GM19025 (cell line): ENCODE measurements around the gene TWIST2.

Source experiments
- ATAC-seq: cut with Tn5 transposase; IDR thresholded peaks from one replicate; pipeline ENCODE4 v1.9.1; 2021; ENCODE audit warnings: mild to moderate bottlenecking, low read depth, moderate library complexity; ENCODE audit not compliant: unreplicated experiment

The TWIST2 gene

DNA sequence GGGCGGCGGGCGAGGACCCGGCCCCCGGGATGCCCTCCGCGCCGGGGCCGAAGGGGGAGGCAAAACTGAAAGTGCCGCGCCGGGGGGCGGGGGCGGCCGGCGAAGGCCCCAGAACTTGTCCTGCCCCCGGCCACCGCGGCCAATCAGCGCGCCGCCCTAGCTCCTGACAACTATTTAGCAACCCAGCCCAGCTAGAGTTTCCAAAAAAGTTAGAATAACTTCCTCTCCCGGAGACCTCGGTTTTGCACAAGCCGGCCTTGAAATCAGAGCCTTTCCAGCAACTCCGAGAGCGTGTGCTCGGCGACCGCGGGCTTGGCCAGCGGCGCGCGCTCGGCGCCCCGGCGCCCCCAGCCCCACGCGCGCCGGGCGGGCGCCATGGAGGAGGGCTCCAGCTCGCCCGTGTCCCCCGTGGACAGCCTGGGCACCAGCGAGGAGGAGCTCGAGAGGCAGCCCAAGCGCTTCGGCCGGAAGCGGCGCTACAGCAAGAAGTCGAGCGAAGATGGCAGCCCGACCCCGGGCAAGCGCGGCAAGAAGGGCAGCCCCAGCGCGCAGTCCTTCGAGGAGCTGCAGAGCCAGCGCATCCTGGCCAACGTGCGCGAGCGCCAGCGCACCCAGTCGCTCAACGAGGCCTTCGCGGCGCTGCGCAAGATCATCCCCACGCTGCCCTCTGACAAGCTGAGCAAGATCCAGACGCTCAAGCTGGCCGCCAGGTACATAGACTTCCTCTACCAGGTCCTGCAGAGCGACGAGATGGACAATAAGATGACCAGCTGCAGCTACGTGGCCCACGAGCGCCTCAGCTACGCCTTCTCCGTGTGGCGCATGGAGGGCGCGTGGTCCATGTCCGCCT is at the start of gene TWIST2:
Gene TWIST2, plus strand, starts transcription at position 245 of the 850 bp plus-strand sequence. Its CDS starts 131 bp downstream, at position 376.
- no peak for ATAC-seq

DNA sequence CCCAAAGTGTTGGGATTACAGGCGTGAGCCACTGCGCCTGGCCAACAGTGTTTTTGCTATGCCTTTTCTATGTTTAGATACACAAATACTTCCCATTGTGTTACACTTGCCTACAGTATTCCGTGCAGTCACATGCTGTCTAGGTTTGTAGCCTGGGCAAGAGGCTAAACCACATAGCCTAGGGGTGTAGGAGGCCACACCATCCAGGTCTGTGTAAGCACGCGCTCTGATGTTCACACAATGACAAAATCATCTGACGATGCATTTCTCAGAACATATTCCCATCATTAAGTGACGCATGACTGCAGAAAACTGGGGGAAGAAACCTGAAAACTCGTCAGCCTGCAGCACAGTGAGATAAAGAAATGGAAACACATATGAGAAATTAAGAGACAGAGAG is 46.1 kb upstream of the TWIST2 start:
- ATAC-seq: no peak

DNA sequence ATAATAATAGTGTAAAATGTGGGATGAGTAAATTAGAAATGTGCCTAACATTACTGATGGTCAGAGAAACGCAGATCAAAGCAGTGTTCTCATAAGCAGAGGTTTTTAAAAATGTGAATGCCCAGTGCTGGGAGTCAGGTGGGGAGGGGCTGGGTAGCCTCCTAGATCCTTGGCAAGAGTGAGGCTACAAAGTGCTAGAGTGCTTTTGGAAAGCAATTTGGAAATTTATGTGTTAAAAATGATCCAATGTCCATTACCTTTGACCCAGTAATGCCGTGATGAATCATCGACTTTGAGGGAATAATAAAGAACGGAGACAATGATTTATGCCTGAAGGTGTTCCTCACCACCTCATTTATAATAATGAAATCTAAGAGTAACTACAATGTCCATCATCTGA is 44.9 kb upstream of the TWIST2 start:
- ATAC-seq: no peak

DNA sequence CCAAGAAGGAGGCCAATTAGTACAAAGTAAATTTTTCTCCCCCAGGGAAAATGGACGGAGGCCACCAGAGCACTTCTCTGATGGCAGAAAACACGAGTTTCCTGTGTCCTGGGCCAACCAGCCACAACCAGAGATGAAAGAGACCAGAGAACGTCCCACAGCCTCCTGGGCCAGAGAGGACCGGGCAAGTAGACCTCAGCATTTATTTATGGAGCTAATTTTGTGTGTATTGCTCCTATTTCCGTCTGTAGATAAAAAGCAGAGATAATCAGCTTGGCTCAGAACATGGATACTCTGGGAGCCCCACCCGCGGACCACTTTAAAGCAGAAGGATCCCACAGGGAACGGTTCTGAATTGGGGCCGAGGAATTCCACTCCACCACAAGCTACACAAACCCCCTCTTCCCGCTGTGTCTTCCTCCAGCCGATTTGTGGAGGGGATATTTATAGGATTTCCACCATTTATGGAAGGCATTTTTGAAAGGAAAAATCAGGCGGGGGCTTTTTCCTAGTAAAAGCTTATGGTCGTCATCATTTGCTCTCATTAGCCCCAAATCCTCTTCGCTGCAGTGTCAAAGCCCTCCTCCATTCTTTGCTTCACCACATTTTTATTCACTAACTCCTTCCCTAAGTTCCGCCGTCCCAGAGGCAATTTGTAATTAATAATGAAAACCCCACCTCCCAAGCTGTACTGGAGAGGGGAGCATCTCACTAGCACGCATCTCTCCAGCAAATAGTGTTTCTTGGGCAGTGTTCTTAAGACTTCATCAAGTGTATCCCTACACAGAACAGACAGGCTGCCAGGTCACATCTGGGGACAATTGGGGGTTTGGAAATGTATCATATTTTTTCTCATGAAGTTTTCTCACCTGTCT is 43.7 kb upstream of the TWIST2 start:
- no peak for ATAC-seq

DNA sequence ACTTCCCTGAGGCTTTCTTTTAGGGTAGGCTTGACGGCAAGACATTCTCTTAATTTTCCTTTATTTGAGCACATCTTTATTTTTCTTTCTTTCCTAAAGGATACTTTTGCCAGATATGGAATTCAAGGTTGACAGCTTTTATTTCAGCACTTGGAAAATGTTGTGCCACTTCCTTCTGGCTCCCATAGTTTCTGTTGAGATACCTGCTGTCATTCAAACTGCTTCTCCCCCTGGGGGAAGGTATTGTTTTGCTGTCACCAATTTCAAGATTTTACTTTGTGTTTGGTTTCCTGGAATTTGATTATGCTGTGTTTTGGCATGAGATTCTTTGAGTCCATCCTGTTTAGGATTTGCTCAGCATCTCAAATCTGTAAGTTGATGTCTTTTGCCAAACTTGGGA is 39.1 kb upstream of the TWIST2 start:
- no peak for ATAC-seq

DNA sequence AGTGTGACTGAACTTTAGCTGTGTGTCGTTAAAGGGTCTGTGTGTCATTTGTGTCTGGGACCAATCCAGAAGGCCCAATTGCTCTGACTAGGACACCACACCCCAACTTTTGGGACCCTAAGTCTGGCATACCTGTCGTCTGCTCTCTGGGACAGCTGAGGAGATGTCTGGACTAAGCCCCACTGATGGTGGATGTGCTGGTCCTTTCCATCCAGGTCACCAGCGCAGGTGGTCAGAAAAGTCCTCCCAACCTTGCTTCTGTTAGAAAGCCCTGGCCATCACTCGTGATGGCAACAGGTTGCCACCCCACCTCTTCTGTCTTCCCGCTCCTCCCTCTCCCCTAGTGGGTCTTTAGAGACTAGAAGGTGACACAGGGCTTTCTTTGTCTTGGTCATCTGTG is 37.6 kb upstream of the TWIST2 start:
- no peak for ATAC-seq

DNA sequence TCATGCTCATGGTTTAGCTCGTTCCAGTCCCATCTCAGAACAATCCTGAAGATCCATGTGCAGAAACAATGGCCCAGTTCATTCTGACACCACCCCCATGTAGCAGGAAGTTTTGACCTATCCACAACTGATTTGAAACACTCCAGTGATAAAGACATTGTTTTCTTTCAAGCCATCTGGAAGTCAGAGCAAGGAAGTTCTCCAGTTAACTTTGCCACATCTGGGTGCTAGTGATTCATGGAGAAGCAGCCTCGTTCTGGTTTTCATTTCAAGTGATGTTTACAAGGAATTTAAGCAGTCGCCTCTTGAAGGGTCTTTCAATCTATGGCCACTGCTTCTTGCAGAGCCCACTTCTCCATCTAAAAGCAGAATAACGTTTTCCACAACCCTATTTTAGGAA is 36.6 kb upstream of the TWIST2 start:
- ATAC-seq: no peak

DNA sequence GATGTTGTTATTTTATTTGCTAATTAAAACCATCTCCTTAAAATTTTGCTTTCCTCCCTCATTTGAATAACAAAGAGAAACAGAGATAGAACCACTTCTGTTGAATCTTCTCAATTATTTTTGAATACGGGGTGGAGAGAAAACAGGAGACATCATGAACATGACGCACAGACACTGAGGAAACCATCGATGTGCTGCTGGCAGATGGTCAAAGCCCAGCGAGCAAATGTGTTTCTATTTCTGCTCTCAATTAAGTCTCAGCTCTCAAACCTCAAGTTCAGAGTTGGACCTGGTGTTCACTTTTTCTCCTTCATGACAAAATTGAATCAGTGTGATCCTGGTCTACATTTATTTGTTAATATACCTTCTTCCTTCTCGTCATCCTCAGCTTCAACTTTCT is 36.1 kb upstream of the TWIST2 start:
- ATAC-seq: no peak

DNA sequence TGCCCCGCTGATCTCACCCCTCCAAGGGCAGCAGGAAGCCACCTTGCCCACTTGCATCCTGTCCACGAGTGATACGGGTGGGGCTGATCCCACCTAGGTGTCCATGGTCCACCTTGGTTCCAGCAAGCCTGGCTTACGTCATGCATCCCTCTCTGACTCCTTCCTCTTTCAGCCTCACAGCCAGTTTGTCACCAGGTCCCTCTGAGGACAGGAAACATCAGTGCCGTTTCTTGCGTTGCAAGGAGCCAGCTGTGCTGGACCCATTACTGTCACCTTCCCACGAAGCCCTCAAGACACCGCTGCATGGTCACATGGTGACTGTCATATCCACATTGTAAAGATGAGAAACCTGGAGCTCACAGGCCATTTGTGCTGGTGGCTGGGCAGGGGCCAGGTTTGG is 34.8 kb upstream of the TWIST2 start:
- ATAC-seq: no peak

DNA sequence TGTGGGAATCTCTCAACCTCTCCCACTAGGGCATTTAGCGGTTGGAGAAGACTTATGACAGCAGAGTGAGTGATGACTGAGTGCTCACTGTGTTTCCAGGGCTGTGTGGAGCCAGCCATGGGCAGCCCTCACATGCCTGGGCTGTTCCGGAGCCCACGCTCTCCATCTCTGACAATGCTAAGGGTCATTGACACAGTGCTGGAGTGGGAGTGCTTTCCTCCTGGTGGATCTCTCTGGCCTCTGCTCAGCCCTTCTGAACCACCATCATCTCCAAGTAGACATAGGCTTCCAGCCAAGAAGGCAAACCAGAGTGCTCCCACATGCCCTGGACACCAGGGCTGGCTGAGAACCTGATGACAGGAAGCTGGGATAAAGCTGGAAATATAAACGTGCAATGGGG is 33.1 kb upstream of the TWIST2 start:
- ATAC-seq: no peak

DNA sequence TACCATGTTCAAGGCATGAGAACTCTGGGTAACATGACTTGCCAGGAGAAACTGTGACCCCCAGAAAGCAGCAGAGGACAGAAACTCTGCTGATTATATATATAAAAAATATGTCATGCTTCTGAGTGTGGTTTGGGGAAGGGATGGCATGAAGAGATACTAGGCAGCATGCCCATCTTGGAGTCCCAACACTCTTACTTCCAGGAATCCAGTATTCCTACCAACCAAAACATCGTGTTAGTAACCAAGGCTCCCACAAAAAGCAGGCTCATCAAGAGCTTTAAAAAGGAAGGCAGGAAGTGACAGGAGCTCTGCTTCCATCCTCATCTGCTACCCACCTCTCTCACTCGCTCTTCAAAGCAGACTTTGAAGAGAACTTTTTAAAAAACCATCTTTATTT is 31.6 kb upstream of the TWIST2 start:
- ATAC-seq: no peak

DNA sequence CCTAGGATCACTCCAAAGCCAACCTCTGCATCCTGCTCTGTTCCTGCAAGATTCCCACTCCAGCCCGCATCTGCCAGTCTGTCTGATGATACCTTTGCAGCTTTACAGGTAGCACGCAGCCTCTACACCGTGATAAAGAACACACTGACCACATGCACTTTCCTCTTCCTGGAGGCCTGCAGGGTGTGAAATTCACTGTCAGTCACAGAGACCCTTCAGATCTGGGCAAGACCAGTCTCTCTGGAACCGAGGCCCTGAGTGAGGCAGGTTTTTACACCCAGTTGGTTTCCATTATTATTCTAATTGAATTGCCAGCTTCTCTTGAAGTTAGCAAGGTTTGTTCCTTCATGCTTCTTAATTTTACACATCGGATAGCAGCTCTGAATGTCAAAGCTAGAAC is 30.5 kb upstream of the TWIST2 start:
- no peak for ATAC-seq

DNA sequence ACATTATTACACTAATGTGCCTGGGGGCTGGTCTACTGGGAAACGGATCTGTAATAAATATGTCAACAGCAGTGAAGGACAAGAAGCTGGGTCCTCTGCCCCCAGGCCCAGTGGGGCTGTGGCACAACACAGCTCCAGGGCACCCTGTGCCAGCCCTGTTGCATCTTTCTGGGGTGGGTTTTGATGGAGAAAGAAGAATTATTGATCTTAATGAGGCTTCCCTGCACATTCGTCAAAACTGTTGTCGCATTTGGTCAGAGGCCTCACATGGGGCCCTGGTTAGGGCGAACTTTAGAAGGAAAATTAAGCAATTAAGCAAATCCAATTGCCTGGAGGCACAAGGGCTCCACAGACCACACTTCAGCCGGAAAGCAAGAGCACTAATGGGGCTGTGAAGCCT is 30.0 kb upstream of the TWIST2 start:
- no peak for ATAC-seq

DNA sequence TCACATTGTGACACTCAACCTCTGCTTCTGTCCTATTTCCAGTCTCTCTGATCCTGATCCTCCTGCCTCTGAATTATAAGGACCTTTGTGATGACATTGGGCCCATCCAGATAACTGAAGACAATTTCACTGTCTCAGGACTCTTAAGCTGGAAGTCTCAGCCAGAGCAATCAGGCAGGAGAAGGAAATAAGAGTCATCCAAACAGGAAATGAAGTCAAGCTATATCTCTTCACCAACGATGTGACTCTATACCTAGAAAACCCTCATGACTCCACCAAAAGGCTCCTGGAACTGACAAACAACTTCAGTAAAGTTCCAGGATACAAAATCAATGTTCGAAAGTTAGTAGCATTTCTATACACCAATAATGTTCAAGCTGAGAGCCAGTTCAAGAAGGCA is 29.3 kb upstream of the TWIST2 start:
- ATAC-seq: no peak

DNA sequence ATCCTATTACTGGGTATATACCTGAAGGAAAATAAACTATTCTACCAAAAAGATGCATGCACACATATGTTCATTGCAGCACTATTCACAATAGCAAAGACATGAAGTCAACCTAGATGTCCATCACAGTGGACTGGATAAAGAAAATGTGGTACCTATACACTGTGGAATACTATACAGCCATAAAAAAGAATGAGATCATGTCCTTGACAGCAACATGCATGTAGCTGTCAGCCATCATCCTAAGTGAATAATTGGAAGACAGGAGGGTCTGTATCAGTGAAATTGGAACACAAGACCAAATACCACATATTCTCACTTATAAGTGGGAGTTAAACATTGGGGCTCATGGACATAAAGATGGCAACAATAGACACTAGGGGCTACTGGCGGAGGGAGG is 27.7 kb upstream of the TWIST2 start:
- no peak for ATAC-seq

DNA sequence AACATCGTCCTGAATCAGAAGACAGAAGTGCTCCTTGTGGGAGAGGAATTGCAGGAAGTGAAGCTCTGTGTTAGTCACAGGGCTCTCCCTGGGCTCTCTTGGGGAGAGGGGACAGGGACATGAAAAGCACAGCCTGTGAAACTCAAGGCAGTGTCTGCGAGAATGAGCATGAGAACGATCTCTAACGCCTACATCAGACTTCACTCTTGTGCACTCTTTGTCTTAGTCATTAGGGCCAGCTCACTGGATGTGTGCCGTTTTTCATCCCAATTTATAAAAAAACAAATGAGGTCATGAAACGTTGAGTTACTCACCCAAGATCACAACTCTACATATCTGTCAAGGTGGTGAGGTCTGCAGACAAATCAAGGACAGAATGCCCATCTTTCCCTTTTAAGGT is 27.0 kb upstream of the TWIST2 start:
- no peak for ATAC-seq

DNA sequence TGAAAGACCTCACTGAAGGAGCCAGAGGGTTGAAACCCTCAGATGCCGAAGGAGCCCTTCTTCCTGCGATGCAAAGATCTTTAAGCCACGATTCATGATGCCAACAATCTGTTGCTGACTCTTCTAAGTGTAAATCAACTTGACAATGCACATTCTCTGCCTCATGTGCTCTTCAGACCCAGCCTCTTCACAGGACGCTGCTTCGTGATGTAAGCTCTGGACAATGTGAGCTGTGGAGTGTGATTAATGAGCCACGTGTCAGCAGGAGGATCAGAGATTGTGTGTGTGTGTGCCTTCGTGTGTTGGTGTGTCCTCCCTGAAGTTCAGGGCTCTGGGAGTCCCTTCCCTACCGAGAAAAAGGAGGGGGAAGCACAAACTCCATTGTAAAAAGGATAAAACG is 26.5 kb upstream of the TWIST2 start:
- ATAC-seq: no peak

DNA sequence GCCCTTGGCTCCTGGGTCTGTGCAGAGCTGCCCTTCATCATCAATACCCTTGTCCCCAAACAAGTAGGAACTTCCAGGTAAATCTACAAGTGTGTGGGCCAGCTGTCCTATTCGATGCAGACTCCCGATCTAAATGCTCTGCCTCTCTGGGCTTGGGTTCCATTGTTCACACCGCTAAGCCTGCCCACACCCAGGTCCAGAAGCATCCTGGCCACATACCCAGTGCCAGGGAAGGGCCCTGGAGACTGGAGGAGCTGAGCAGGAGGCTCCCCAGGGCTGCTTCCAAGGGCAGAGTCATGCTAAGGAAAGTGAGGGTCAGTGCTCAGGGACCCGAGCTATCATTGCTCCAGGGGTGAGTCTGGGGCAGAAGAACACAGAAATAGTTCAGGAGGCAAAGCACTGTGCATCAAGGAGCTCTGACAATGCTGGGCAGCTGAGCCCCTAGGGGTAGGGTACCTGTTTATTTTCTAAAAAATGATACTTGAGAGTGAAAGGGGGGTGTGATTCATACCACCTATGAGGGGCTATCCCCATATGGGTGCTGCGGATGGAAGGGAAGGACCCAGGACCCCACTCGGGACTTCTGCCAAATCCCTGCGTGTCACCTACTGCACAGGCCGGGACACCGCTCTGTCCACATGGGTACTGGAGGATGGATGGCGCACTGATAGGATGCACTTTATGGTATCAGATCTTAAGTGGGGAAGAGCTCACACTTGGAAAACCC is 25.8 kb upstream of the TWIST2 start:
- no peak for ATAC-seq

DNA sequence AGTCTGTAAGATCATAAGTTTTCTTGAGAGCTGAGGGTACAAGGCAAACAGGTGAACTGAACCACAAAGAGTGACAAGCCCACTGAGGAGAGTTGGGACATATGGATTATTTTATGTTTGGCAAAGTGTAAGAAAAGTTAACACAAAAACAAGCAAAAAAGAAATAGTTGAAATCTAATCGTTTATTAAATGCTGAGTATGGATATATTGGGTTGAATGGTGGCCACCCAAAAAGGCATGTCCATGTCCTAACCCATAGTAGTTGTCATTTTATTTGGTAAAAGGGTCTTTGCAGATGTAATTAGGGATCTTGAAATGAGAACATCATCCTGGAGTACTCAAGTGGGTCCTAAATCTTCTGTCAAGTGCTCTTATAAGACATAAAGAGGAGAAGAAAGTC is 24.9 kb upstream of the TWIST2 start:
- ATAC-seq: no peak

DNA sequence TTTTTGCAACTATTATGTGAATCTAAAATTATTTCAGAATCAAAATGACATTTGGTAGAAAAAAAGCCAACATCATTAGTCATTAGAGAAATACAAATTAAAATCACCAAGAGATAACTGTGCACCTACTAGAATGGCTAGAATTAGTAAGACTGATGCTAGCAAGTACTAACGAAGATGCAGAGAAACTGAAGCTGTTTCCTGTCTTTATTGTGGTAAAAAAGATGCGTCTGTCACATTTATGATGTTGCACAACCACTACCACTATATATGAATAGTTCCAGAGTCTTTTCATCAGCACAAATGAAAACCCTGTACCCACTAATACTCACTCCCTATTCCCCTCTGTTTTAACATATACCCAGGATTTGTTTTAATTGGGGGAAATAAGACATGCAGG is 16.7 kb upstream of the TWIST2 start:
- ATAC-seq: no peak

DNA sequence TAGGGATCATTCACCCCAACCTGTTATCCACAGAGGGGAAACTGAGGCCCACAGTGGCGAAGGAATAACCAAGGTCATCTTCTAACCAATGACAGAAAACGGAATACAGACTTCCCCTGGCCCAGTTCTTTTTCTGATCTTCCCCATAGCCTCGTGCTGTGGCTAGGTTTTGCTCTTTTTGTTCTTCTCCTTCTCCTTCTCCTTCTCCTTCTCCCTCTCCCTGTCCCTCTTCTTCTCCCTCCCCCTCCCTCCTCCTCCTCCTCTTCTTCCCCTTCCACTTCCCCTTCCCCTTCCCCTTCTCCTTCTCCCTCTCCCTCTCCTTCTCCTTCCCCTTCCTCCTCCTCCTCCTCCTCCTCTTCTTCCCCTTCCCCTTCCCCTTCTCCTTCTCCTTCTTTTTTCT is 12.9 kb upstream of the TWIST2 start:
- ATAC-seq: no peak
